ENCODE results near the gene EVX2.

The EVX2 gene

GRCh38 chr2:176080540-176081375 lies 3.0 kb downstream of the EVX2 start (continued):
- TF ChIP-seq, protein P1, sequence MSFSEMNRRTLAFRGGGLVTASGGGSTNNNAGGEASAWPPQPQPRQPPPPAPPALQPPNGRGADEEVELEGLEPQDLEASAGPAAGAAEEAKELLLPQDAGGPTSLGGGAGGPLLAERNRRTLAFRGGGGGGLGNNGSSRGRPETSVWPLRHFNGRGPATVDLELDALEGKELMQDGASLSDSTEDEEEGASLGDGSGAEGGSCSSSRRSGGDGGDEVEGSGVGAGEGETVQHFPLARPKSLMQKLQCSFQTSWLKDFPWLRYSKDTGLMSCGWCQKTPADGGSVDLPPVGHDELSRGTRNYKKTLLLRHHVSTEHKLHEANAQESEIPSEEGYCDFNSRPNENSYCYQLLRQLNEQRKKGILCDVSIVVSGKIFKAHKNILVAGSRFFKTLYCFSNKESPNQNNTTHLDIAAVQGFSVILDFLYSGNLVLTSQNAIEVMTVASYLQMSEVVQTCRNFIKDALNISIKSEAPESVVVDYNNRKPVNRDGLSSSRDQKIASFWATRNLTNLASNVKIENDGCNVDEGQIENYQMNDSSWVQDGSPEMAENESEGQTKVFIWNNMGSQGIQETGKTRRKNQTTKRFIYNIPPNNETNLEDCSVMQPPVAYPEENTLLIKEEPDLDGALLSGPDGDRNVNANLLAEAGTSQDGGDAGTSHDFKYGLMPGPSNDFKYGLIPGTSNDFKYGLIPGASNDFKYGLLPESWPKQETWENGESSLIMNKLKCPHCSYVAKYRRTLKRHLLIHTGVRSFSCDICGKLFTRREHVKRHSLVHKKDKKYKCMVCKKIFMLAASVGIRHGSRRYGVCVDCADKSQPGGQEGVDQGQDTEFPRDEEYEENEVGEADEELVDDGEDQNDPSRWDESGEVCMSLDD (tag by site-specific recombination; IDR thresholded peaks at IDR 0.05): no peak
- TF ChIP-seq EGR2 (tag by site-specific recombination; IDR thresholded peaks at IDR 0.05; ENCODE audit: low read depth): no peak
- no peak for TF ChIP-seq PRDM10 (tag by site-specific recombination; IDR thresholded peaks at IDR 0.05)
- TF ChIP-seq ZNF560 (tag by site-specific recombination; IDR thresholded peaks at IDR 0.05; ENCODE audit: borderline replicate concordance): peak; percentile 72; the same call in 1 of the 2 replicates
- TF ChIP-seq ZNF501 (tag by site-specific recombination; IDR thresholded peaks at IDR 0.05): no peak
- TF ChIP-seq, protein P2, sequence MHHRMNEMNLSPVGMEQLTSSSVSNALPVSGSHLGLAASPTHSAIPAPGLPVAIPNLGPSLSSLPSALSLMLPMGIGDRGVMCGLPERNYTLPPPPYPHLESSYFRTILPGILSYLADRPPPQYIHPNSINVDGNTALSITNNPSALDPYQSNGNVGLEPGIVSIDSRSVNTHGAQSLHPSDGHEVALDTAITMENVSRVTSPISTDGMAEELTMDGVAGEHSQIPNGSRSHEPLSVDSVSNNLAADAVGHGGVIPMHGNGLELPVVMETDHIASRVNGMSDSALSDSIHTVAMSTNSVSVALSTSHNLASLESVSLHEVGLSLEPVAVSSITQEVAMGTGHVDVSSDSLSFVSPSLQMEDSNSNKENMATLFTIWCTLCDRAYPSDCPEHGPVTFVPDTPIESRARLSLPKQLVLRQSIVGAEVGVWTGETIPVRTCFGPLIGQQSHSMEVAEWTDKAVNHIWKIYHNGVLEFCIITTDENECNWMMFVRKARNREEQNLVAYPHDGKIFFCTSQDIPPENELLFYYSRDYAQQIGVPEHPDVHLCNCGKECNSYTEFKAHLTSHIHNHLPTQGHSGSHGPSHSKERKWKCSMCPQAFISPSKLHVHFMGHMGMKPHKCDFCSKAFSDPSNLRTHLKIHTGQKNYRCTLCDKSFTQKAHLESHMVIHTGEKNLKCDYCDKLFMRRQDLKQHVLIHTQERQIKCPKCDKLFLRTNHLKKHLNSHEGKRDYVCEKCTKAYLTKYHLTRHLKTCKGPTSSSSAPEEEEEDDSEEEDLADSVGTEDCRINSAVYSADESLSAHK (tag by site-specific recombination; IDR thresholded peaks at IDR 0.05): no peak
- TF ChIP-seq ZSCAN5A (tag by site-specific recombination; IDR thresholded peaks at IDR 0.05): no peak
- no peak for TF ChIP-seq ZNF175 (tag by site-specific recombination; IDR thresholded peaks at IDR 0.05)
- TF ChIP-seq, protein P3, sequence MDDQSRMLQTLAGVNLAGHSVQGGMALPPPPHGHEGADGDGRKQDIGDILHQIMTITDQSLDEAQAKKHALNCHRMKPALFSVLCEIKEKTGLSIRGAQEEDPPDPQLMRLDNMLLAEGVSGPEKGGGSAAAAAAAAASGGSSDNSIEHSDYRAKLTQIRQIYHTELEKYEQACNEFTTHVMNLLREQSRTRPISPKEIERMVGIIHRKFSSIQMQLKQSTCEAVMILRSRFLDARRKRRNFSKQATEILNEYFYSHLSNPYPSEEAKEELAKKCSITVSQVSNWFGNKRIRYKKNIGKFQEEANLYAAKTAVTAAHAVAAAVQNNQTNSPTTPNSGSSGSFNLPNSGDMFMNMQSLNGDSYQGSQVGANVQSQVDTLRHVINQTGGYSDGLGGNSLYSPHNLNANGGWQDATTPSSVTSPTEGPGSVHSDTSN (CRISPR knock-in tag; IDR thresholded peaks at IDR 0.05): no peak
- 0 out of 2 replicates have a peak, but pooled peaks have one; percentile 26 for TF ChIP-seq ZXDB (tag by site-specific recombination; IDR thresholded peaks at IDR 0.05)
- TF ChIP-seq ZBTB7A (tag by site-specific recombination; IDR thresholded peaks at IDR 0.05; ENCODE audit: low read depth): no peak

GRCh38 chr2:176079831-176080539 lies 3.8 kb downstream of the EVX2 start:
- peak overlapping the region; percentile 42 for H3K4me3 ChIP-seq (ENCODE audit: low read depth, low read length)
- H3K27ac ChIP-seq (ENCODE audit: extremely low read depth, low read depth, low read length): peak overlapping the region; percentile 72; the same call in 1 of the 2 replicates
- H3K36me3 ChIP-seq (ENCODE audit: control insufficient read depth in 2 of 2, insufficient read depth in 1 of 2, low read length in 2 of 2): no peaks in the 10 kb centered on the region
- H3K9me3 ChIP-seq (ENCODE audit: control insufficient read depth, insufficient read depth, low read depth, low read length): no peaks in the 10 kb centered on the region
- ChIA-PET POLR2A (interaction anchor here (1.0 to 2.7 kb wide), 2 partner anchors 27 to 78 kb away, joined by 5 to 12 read pairs; partner anchors contain the start of genes HOXD11 and LNPK), CTCF (interaction anchor here (0.6 to 3.2 kb wide), 33 partner anchors 9 to 1074 kb away, joined by 3 to 44 read pairs (median 3); partner anchors contain the start of genes HOXD12, HOXD13 and LNPK)
- H3K4me1 ChIP-seq (ENCODE audit: control insufficient read depth, insufficient read depth, low read length): no peaks in the 10 kb centered on the region
- no peak for TF ChIP-seq KLF7 (tag by site-specific recombination; IDR thresholded peaks at IDR 0.05; ENCODE audit: borderline replicate concordance)
- TF ChIP-seq ZNF423 (tag by site-specific recombination; IDR thresholded peaks at IDR 0.05): 0 out of 2 replicates have a peak, but pooled peaks have one; percentile 33
- TF ChIP-seq ZNF211 (tag by site-specific recombination; IDR thresholded peaks at IDR 0.05; ENCODE audit: low read depth): no peak
- TF ChIP-seq, protein P4, sequence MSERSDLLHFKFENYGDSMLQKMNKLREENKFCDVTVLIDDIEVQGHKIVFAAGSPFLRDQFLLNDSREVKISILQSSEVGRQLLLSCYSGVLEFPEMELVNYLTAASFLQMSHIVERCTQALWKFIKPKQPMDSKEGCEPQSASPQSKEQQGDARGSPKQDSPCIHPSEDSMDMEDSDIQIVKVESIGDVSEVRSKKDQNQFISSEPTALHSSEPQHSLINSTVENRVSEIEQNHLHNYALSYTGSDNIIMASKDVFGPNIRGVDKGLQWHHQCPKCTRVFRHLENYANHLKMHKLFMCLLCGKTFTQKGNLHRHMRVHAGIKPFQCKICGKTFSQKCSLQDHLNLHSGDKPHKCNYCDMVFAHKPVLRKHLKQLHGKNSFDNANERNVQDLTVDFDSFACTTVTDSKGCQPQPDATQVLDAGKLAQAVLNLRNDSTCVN (tag by site-specific recombination; optimal IDR thresholded peaks at IDR 0.05): peak; percentile 74
- no peak for TF ChIP-seq ZNF416 (tag by site-specific recombination; IDR thresholded peaks at IDR 0.05)
- TF ChIP-seq ZNF169 (tag by site-specific recombination; IDR thresholded peaks at IDR 0.05): no peak
- TF ChIP-seq, protein P5, sequence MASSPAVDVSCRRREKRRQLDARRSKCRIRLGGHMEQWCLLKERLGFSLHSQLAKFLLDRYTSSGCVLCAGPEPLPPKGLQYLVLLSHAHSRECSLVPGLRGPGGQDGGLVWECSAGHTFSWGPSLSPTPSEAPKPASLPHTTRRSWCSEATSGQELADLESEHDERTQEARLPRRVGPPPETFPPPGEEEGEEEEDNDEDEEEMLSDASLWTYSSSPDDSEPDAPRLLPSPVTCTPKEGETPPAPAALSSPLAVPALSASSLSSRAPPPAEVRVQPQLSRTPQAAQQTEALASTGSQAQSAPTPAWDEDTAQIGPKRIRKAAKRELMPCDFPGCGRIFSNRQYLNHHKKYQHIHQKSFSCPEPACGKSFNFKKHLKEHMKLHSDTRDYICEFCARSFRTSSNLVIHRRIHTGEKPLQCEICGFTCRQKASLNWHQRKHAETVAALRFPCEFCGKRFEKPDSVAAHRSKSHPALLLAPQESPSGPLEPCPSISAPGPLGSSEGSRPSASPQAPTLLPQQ (tag by site-specific recombination; IDR thresholded peaks at IDR 0.05): peak; percentile 39
- TF ChIP-seq SP7 (tag by site-specific recombination; IDR thresholded peaks at IDR 0.05): 0 out of 2 replicates have a peak, but pooled peaks have one; percentile 7
